HEK293 (cell line): ENCODE results near the gene MYH11.

Experiments used
- CTCF ChIA-PET: fragments of 350-600 bp; formaldehyde crosslinking; extraction: SDS; loops from one replicate; lab custom pipeline; 2021; ENCODE audit warnings: antibody characterized with exemption; lab: Yijun Ruan, JAX
- POLR2A ChIA-PET: fragments of 300-600 bp; formaldehyde crosslinking; extraction: SDS; loops from one replicate; lab custom pipeline; 2020; ENCODE audit warnings: antibody characterized with exemption, inconsistent platforms; lab: Yijun Ruan, JAX
- H3K27ac ChIP-seq: fragments of 200-500 bp; sonication (Bioruptor generic); 2 replicates; pipeline ENCODE4 v1.5.1; 2014; ENCODE audit warnings: low read depth, low read length, control low read depth, inconsistent platforms; ENCODE audit errors: extremely low read depth
- H3K36me3 ChIP-seq, 2 experiments: fragments of 200-500 bp in 1 of 2; sonication (Bioruptor generic) in 1 of 2; 1 replicate in 1 of 2; 2 replicates in 1 of 2; pipeline ENCODE4 v1.5.1; 2014 to 2017; ENCODE audit warnings: inconsistent platforms in 2 of 2, low read length in 2 of 2; ENCODE audit not compliant: control insufficient read depth in 2 of 2, insufficient read depth in 1 of 2
- H3K4me1 ChIP-seq: fragments of 200-500 bp; sonication (Bioruptor generic); 2 replicates; pipeline ENCODE4 v1.5.1; 2014; ENCODE audit warnings: mild to moderate bottlenecking, low read length, inconsistent platforms; ENCODE audit not compliant: control insufficient read depth, insufficient read depth
- H3K4me3 ChIP-seq: 2 replicates; pipeline ENCODE4 v1.5.1; 2011; ENCODE audit warnings: low read depth, mild to moderate bottlenecking, control low read depth, low read length, moderate library complexity
- H3K9me3 ChIP-seq: fragments of 200-500 bp; sonication (Bioruptor generic); 2 replicates; pipeline ENCODE4 v1.5.1; 2014; ENCODE audit warnings: low read depth, low read length, inconsistent platforms; ENCODE audit not compliant: control insufficient read depth, insufficient read depth
- BCL11A ChIP-seq: fragments of 450-650 bp; formaldehyde crosslinking; IDR thresholded peaks from 2 replicates; pipeline ENCODE4 v1.5.1; 2016; ENCODE audit warnings: low read depth, missing biosample characterization, missing genetic modification characterization
- BCL6B ChIP-seq: fragments of 450-650 bp; formaldehyde crosslinking; IDR thresholded peaks from 2 replicates; pipeline ENCODE4 v1.5.1; 2017; ENCODE audit warnings: missing biosample characterization, missing genetic modification characterization
- EGR2 ChIP-seq: fragments of 450-650 bp; formaldehyde crosslinking; IDR thresholded peaks from 2 replicates; pipeline ENCODE4 v1.5.1; 2016; ENCODE audit warnings: low read depth, missing biosample characterization, missing genetic modification characterization
- HOXC10 ChIP-seq: sonication (generic); formaldehyde crosslinking; IDR thresholded peaks from 2 replicates; pipeline ENCODE4 v1.8.1; 2023; ENCODE audit warnings: mild to moderate bottlenecking, missing genetic modification reagents
- HOXD13 ChIP-seq: sonication (generic); formaldehyde crosslinking; IDR thresholded peaks from 2 replicates; pipeline ENCODE4 v1.8.0; 2022; ENCODE audit warnings: missing genetic modification reagents, borderline replicate concordance
- MZF1 ChIP-seq: fragments of 450-650 bp; formaldehyde crosslinking; IDR thresholded peaks from 2 replicates; pipeline ENCODE4 v1.5.1; 2017; ENCODE audit warnings: missing biosample characterization, missing genetic modification characterization, borderline replicate concordance
- OVOL3 ChIP-seq: fragments of 450-650 bp; formaldehyde crosslinking; IDR thresholded peaks from 2 replicates; pipeline ENCODE4 v1.5.1; 2016; ENCODE audit warnings: missing biosample characterization, missing genetic modification characterization
- PRDM4 ChIP-seq: fragments of 450-650 bp; formaldehyde crosslinking; IDR thresholded peaks from 2 replicates; pipeline ENCODE4 v1.5.1; 2017; ENCODE audit warnings: missing biosample characterization, missing genetic modification characterization
- ZEB2 ChIP-seq: fragments of 450-650 bp; formaldehyde crosslinking; IDR thresholded peaks from 2 replicates; pipeline ENCODE4 v1.5.1; 2016; ENCODE audit warnings: missing biosample characterization, missing genetic modification characterization
- ZFP69B ChIP-seq: fragments of 450-650 bp; formaldehyde crosslinking; IDR thresholded peaks from 2 replicates; pipeline ENCODE4 v1.5.1; 2016; ENCODE audit warnings: missing biosample characterization, missing genetic modification characterization
- ZNF121 ChIP-seq: fragments of 450-650 bp; formaldehyde crosslinking; IDR thresholded peaks from 2 replicates; pipeline ENCODE4 v1.5.1; 2016; ENCODE audit warnings: missing biosample characterization, missing genetic modification characterization
- ZNF133 ChIP-seq: fragments of 450-650 bp; formaldehyde crosslinking; IDR thresholded peaks from 2 replicates; pipeline ENCODE4 v1.5.1; 2016; ENCODE audit warnings: missing biosample characterization, missing genetic modification characterization
- ZNF169 ChIP-seq: fragments of 450-650 bp; formaldehyde crosslinking; IDR thresholded peaks from 2 replicates; pipeline ENCODE4 v1.5.1; 2016; ENCODE audit warnings: missing biosample characterization, missing genetic modification characterization
- ZNF513 ChIP-seq: fragments of 450-650 bp; IDR thresholded peaks from 2 replicates; pipeline ENCODE4 v1.5.1; 2018; ENCODE audit warnings: missing biosample characterization, missing genetic modification characterization
- ZNF518A ChIP-seq: fragments of 450-650 bp; formaldehyde crosslinking; conservative IDR thresholded peaks from 2 replicates; pipeline ENCODE4 v1.5.1; 2016; ENCODE audit warnings: low read depth, missing biosample characterization, missing genetic modification characterization
- ZNF792 ChIP-seq: fragments of 450-650 bp; formaldehyde crosslinking; IDR thresholded peaks from 2 replicates; pipeline ENCODE4 v1.5.1; 2016; ENCODE audit warnings: missing biosample characterization, missing genetic modification characterization
- ZNF830 ChIP-seq: fragments of 450-650 bp; IDR thresholded peaks from 2 replicates; pipeline ENCODE4 v1.5.0; 2018; ENCODE audit warnings: missing biosample characterization, missing genetic modification characterization, low read depth, mild to moderate bottlenecking, moderate library complexity
- ZSCAN23 ChIP-seq: fragments of 450-650 bp; formaldehyde crosslinking; IDR thresholded peaks from 2 replicates; pipeline ENCODE4 v1.5.1; 2016; ENCODE audit warnings: missing biosample characterization, missing genetic modification characterization
- ZXDB ChIP-seq: fragments of 450-650 bp; formaldehyde crosslinking; IDR thresholded peaks from 2 replicates; pipeline ENCODE4 v1.5.1; 2016; ENCODE audit warnings: missing biosample characterization, missing genetic modification characterization

MYH11 gene

GRCh38 chr16:15781650-15782049 lies 75.2 kb downstream of the MYH11 start:
- ChIA-PET CTCF (interaction anchor here (1.3 to 2.0 kb wide), 2 partner anchors 16 to 40 kb away, joined by 4 to 8 read pairs; no protein-coding TSS in a partner anchor), POLR2A (no interaction called here)
- H3K9me3 ChIP-seq, result no peaks in the 10 kb centered on the region
- no peaks in the 10 kb centered on the region for H3K4me1 ChIP-seq
- no peak overlapping the region for H3K27ac ChIP-seq
- no peaks in the 10 kb centered on the region for H3K36me3 ChIP-seq
- TF ChIP-seq HOXC10 (CRISPR knock-in tag), result no peak
- no peak for TF ChIP-seq ZNF169
- no peak for TF ChIP-seq BCL6B
- no peak for TF ChIP-seq ZSCAN23 (tag by site-specific recombination)
- no peak for TF ChIP-seq HOXD13 (CRISPR knock-in tag)
- TF ChIP-seq ZNF513 (tag by site-specific recombination), result no peak
- TF ChIP-seq ZNF133 (tag by site-specific recombination), result no peak
- TF ChIP-seq ZNF792 (tag by site-specific recombination), result 0 out of 2 replicates have a peak, but pooled peaks have one; percentile 45
- TF ChIP-seq EGR2, result no peak
- no peak overlapping the region for H3K4me3 ChIP-seq

GRCh38 chr16:15780805-15781204 lies 76.0 kb downstream of the MYH11 start:
- Histone ChIP-seq H3K9me3 (no peaks in the 10 kb centered on the region), H3K4me1 (no peaks in the 10 kb centered on the region), H3K27ac (no peak overlapping the region), H3K4me3 (no peak overlapping the region), H3K36me3 (no peaks in the 10 kb centered on the region)
- ChIA-PET POLR2A (no interaction called here), CTCF (no interaction called here)
- TF ChIP-seq ZNF121 (tag by site-specific recombination), result no peak
- no peak for TF ChIP-seq ZFP69B (tag by site-specific recombination)
- TF ChIP-seq ZNF518A (tag by site-specific recombination), result no peak
- TF ChIP-seq MZF1, result no peak
- TF ChIP-seq ZNF792 (tag by site-specific recombination), result no peak
- no peak for TF ChIP-seq PRDM4 (tag by site-specific recombination)
- TF ChIP-seq ZNF830 (tag by site-specific recombination), result no peak
- no peak for TF ChIP-seq BCL11A (tag by site-specific recombination)
- no peak for TF ChIP-seq OVOL3 (tag by site-specific recombination)
- TF ChIP-seq ZXDB, result no peak
- no peak for TF ChIP-seq ZEB2 (tag by site-specific recombination)
- no peak for TF ChIP-seq BCL6B
